Sigmoid colon (tissue), 4 donors: Measurements from ENCODE around the gene ANGPT4.

ENCODE experiments used
- CTCF ChIP-seq, 4 experiments: fragments of 450-650 bp in 3 of 4; fragments of 200-600 bp in 1 of 4; IDR thresholded peaks; one replicate each; pipeline ENCODE4 v1.5.1; 2016 to 2019; ENCODE audit warnings: antibody characterized with exemption in 4 of 4, mild to moderate bottlenecking in 3 of 4, moderate library complexity in 2 of 4
- POLR2A ChIP-seq, 2 donors: fragments of 450-650 bp; IDR thresholded peaks; one replicate each; pipeline ENCODE4 v1.6.1; 2016; ENCODE audit warnings: antibody characterized with exemption in 2 of 2, mild to moderate bottlenecking in 2 of 2, moderate library complexity in 2 of 2
- POLR2AphosphoS5 ChIP-seq, 4 donors: sonication (generic); formaldehyde crosslinking; IDR thresholded peaks; one replicate each; pipeline ENCODE4 v1.6.1; 2017; ENCODE audit warnings: antibody characterized with exemption in 4 of 4

DNA sequence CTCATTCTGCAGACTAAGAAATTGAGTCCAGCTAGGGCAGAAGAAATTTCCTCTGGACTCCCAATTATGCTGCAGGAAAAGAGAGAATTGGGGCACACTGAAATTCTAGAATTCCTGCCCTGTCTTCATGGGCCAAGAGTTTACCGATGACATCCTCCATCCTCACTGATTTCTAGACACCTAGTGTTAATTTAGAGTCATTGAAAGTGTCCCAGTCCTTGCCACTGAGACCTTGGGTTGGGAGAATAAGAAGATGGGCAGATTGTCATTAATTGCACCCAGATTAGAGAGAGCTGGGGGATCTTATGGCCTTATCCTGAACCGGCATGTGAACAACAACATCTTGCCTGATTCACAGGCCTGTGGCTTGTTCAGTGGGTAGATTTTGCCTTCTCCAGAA is 29.0 kb downstream of the ANGPT4 start:
- TF ChIP-seq CTCF (IDR thresholded peaks at IDR 0.05): no peak
- TF ChIP-seq POLR2A (IDR thresholded peaks at IDR 0.05): no peak
- TF ChIP-seq POLR2AphosphoS5 (IDR thresholded peaks at IDR 0.05): no peak
